Activated gamma-delta T cell (primary cell): ENCODE data around the gene LRFN2.

Experiments used
- DNase-seq: peaks from one replicate; lab custom pipeline; 2025; lab: John Stamatoyannopoulos, UW

The LRFN2 gene

GRCh38 chr6:40398810-40399477, 188.2 kb downstream of the LRFN2 start:
- DNase-seq = no peak

- no peak for DNase-seq
These were observed 189.0 kb downstream of the LRFN2 start for GRCh38 chr6:40398034-40398691.

- no peak for DNase-seq
These were observed 189.7 kb downstream of the LRFN2 start for GRCh38 chr6:40397287-40398033.

- DNase-seq = no peak
These were observed 191.5 kb downstream of the LRFN2 start for GRCh38 chr6:40395698-40396076.

- DNase-seq = no peak
These were observed 192.0 kb downstream of the LRFN2 start for GRCh38 chr6:40395066-40395697.

- no peak for DNase-seq
These were observed 192.8 kb downstream of the LRFN2 start for GRCh38 chr6:40394381-40394780.

- no peak for DNase-seq
These were observed 193.5 kb downstream of the LRFN2 start for GRCh38 chr6:40393641-40394040.

GRCh38 chr6:40392589-40392988, 194.6 kb downstream of the LRFN2 start:
- DNase-seq = no peak

- no peak for DNase-seq
These were observed 195.2 kb downstream of the LRFN2 start for GRCh38 chr6:40391851-40392517.

GRCh38 chr6:40391086-40391485, 196.1 kb downstream of the LRFN2 start:
- no peak for DNase-seq

GRCh38 chr6:40390144-40390800, 196.9 kb downstream of the LRFN2 start:
- DNase-seq = no peak

- DNase-seq = no peak
These were observed 197.9 kb downstream of the LRFN2 start for GRCh38 chr6:40389254-40389653.

GRCh38 chr6:40387871-40388264, 199.3 kb downstream of the LRFN2 start:
- no peak for DNase-seq

GRCh38 chr6:40387127-40387870, 199.9 kb downstream of the LRFN2 start:
- DNase-seq = no peak

GRCh38 chr6:40386200-40386599, 201.0 kb downstream of the LRFN2 start:
- no peak for DNase-seq

- DNase-seq = no peak
These were observed 203.6 kb downstream of the LRFN2 start for GRCh38 chr6:40383348-40384115.

GRCh38 chr6:40380271-40380670, 206.9 kb downstream of the LRFN2 start:
- DNase-seq = no peak

- no peak for DNase-seq
These were observed 207.4 kb downstream of the LRFN2 start for GRCh38 chr6:40379811-40380210.

- DNase-seq = no peak
These were observed 208.5 kb downstream of the LRFN2 start for GRCh38 chr6:40378725-40379074.

GRCh38 chr6:40378071-40378724, 209.0 kb downstream of the LRFN2 start:
- DNase-seq = no peak
